Activated CD8-positive, alpha-beta T cell treated with anti-CD3 and anti-CD28 coated beads for 36 hours (primary cell): ENCODE results near the gene NOL3. TPM values are rescaled to one million over a fixed set of nuclear protein-coding genes. Genes with fewer than 3 reads are reported as not detected.

Experiments
- ATAC-seq: fragments of 200-7000 bp; cut with Tn5 transposase; one replicate; pipeline ENCODE4 v1.10.0; 2021; ENCODE audit warnings: mild to moderate bottlenecking, moderate library complexity
- CTCF ChIA-PET: fragments of 350-600 bp; sonication (Branson Sonifier 250); formaldehyde crosslinking; loops from one replicate; lab custom pipeline; 2021; ENCODE audit warnings: antibody characterized with exemption; lab: Charles Lee
- POLR2A ChIA-PET: fragments of 350-600 bp; sonication (Branson Sonifier 250); formaldehyde crosslinking; loops from one replicate; lab custom pipeline; 2021; ENCODE audit warnings: antibody characterized with exemption; lab: Charles Lee
- DNase-seq: peaks from one replicate; pipeline ENCODE4 v3.0.0-alpha.2; 2020
- H3K27ac Mint-ChIP-seq: one replicate; pipeline ENCODE4 v1.8.0; 2021; ENCODE audit warnings: mild to moderate bottlenecking, mixed read lengths
- H3K27me3 Mint-ChIP-seq: one replicate; pipeline ENCODE4 v1.8.0; 2021; ENCODE audit warnings: mixed read lengths
- H3K36me3 Mint-ChIP-seq: one replicate; pipeline ENCODE4 v1.8.0; 2021; ENCODE audit warnings: low read depth, mixed read lengths
- H3K4me1 Mint-ChIP-seq: one replicate; pipeline ENCODE4 v1.8.0; 2021; ENCODE audit warnings: low read depth, mixed read lengths
- H3K4me3 Mint-ChIP-seq: one replicate; pipeline ENCODE4 v1.8.0; 2021; ENCODE audit warnings: mild to moderate bottlenecking, moderate library complexity, mixed read lengths
- H3K9me3 Mint-ChIP-seq: one replicate; pipeline ENCODE4 v1.8.0; 2021; ENCODE audit warnings: mixed read lengths
- intact Hi-C: fragments of 100-400 bp; cut with micrococcal nuclease; formaldehyde crosslinking; loops from one replicate; pipeline ENCODE4 v1.10.0; 2022
- total RNA-seq, 2 experiments: library from RNA; stranded (reverse); gene quantifications; one replicate each; pipeline ENCODE4 v1.2.3, GENCODE V29; 2021
- TF ChIP-seq, protein P1 (sequence below): fragments of 200-600 bp; IDR thresholded peaks from one replicate; pipeline ENCODE4 v1.8.0; 2022; ENCODE audit warnings: antibody characterized with exemption, mild to moderate bottlenecking

NOL3 gene
- total RNA-seq, 2 experiments from 2014 or later = 24.5 to 25.3 TPM

- Mint-ChIP-seq H3K9me3 (no peaks in the 10 kb centered on the region), H3K4me1 (no peaks in the 10 kb centered on the region), H3K27me3 (no peaks in the 10 kb centered on the region), H3K27ac (no peak overlapping the region), H3K4me3 (no peak overlapping the region), H3K36me3 (peaks cover 2% of the 10 kb centered on the region)
- ChIA-PET CTCF (interaction anchor here (0.8 to 1.4 kb wide), 5 partner anchors 12 to 256 kb away, joined by 3 to 5 read pairs (median 3); no protein-coding TSS in a partner anchor), POLR2A (interaction anchor here (1.0 to 3.0 kb wide), 2 partner anchors 17 kb away, joined by 3 to 9 read pairs; partner anchors contain the start of gene E2F4)
- DNase-seq (no peak), ATAC-seq (no peak)
- intact Hi-C loops = no loop called here
- TF ChIP-seq, protein P1, sequence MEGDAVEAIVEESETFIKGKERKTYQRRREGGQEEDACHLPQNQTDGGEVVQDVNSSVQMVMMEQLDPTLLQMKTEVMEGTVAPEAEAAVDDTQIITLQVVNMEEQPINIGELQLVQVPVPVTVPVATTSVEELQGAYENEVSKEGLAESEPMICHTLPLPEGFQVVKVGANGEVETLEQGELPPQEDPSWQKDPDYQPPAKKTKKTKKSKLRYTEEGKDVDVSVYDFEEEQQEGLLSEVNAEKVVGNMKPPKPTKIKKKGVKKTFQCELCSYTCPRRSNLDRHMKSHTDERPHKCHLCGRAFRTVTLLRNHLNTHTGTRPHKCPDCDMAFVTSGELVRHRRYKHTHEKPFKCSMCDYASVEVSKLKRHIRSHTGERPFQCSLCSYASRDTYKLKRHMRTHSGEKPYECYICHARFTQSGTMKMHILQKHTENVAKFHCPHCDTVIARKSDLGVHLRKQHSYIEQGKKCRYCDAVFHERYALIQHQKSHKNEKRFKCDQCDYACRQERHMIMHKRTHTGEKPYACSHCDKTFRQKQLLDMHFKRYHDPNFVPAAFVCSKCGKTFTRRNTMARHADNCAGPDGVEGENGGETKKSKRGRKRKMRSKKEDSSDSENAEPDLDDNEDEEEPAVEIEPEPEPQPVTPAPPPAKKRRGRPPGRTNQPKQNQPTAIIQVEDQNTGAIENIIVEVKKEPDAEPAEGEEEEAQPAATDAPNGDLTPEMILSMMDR = no peak
These were observed 40.0 kb downstream of the NOL3 start for GRCh38 chr16:67210069-67210937.

DNA sequence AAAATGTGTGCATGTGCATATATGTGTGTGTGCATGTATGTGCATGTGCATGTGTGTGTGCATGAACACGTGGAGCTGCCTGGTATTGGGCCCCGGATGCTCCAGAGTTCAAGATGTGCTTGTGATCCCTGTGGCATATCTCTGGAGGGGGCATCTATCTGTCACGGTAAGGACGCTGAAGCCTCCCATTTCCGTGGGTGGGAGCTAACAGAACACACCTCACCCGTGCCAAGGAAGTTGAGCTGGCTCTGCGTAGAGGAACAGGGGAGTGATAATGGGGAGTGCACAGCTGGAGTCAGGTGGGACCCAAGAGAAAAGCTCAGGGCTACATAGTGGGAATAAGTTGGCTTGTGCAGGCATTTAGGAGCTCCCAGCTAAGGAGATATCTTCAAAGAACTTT lies 41.3 kb downstream of the NOL3 start:
- TF ChIP-seq, protein P1 = no peak
- ATAC-seq (no peak), DNase-seq (no peak)
- H3K27ac Mint-ChIP-seq = no peak overlapping the region
- CTCF ChIA-PET = interaction anchor here (4.1 kb wide), 1 partner anchor 14 kb away, joined by 15 read pairs; the partner anchor contains the start of gene ELMO3
- H3K4me3 Mint-ChIP-seq = no peak overlapping the region
- no peaks in the 10 kb centered on the region for H3K9me3 Mint-ChIP-seq
- H3K27me3 Mint-ChIP-seq = no peaks in the 10 kb centered on the region
- H3K36me3 Mint-ChIP-seq = no peaks in the 10 kb centered on the region
- POLR2A ChIA-PET = interaction anchor here (0.9 to 1.9 kb wide), 4 partner anchors 7 to 14 kb away, joined by 4 to 6 read pairs (median 4); no protein-coding TSS in a partner anchor
- intact Hi-C loops = no loop called here
- no peaks in the 10 kb centered on the region for H3K4me1 Mint-ChIP-seq

DNA sequence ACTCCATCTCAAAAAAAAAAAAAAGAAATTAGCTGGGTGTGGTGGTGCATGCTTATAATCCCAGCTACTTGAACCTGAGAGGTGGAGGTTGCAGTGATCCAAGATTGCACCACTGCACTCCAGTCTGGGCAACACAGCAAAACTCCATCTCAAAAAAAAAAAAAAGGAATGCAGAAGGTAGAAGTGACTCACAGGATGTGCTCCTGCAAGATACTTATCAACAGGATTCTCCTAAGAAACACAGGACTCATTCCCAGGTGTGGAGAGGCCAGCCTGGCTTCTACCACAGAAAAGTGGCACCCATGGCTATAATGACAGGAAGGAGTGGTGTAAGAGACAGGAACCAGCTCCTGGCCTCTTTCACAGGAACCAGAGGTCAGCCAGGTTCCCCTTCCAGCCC lies 42.4 kb downstream of the NOL3 start:
- no peaks in the 10 kb centered on the region for H3K4me1 Mint-ChIP-seq
- no peak overlapping the region for H3K27ac Mint-ChIP-seq
- H3K36me3 Mint-ChIP-seq = no peaks in the 10 kb centered on the region
- CTCF ChIA-PET = interaction anchor here (4.1 kb wide), 1 partner anchor 15 kb away, joined by 15 read pairs; the partner anchor contains the start of gene ELMO3
- ATAC-seq = no peak
- intact Hi-C loops = no loop called here
- H3K4me3 Mint-ChIP-seq = no peak overlapping the region
- TF ChIP-seq, protein P1 = no peak
- no peak for DNase-seq
- H3K27me3 Mint-ChIP-seq = no peaks in the 10 kb centered on the region
- POLR2A ChIA-PET = interaction anchor here (1.3 to 1.9 kb wide), 3 partner anchors 8 to 15 kb away, joined by 4 to 6 read pairs (median 5); no protein-coding TSS in a partner anchor
- no peaks in the 10 kb centered on the region for H3K9me3 Mint-ChIP-seq

GRCh38 chr16:67213197-67214019 lies 43.1 kb downstream of the NOL3 start:
- ChIA-PET POLR2A (interaction anchor here (1.8 to 1.9 kb wide), 2 partner anchors 9 to 12 kb away, joined by 4 to 5 read pairs; no protein-coding TSS in a partner anchor), CTCF (interaction anchor here (1.5 to 4.1 kb wide), 2 partner anchors 15 to 28 kb away, joined by 3 to 15 read pairs; partner anchors contain the start of gene ELMO3)
- ATAC-seq = no peak
- H3K9me3 Mint-ChIP-seq = no peaks in the 10 kb centered on the region
- H3K36me3 Mint-ChIP-seq = no peaks in the 10 kb centered on the region
- TF ChIP-seq, protein P1 = no peak
- H3K4me1 Mint-ChIP-seq = no peaks in the 10 kb centered on the region
- no peak for DNase-seq
- intact Hi-C loops = no loop called here
- H3K27ac Mint-ChIP-seq = no peak overlapping the region
- no peak overlapping the region for H3K4me3 Mint-ChIP-seq
- no peaks in the 10 kb centered on the region for H3K27me3 Mint-ChIP-seq
